Astrocyte of the spinal cord (primary cell): ENCODE data around the gene CCDC80.
"Not testable (repeated sequence)": the region's sequence is repeated elsewhere in the genome, so short reads cannot be mapped to it uniquely, and the experiment has no call there.

ENCODE experiments used
- DNase-seq: peaks from one replicate; pipeline ENCODE4 v3.0.0; 2011; ENCODE audit warnings: low read depth, low spot score
- H3K4me3 ChIP-seq: 2 replicates; pipeline ENCODE4 v1.5.1; 2011; ENCODE audit warnings: low read depth, mild to moderate bottlenecking, low read length, moderate library complexity
- CTCF ChIP-seq: IDR thresholded peaks from 2 replicates; pipeline ENCODE4 v1.5.1; 2012; ENCODE audit warnings: low read depth, mild to moderate bottlenecking, low read length, inconsistent platforms
- in situ Hi-C: cut with HindIII; loops from 2 replicates; pipeline ENCODE4 v1.10.0; 2017; ENCODE audit warnings: low sequenced_read_pairs

The CCDC80 gene

GRCh38 chr3:112675943-112676535 lies 35.1 kb upstream of the CCDC80 start:
- in situ Hi-C loops: no loop called here
- no peak overlapping the region for H3K4me3 ChIP-seq
- DNase-seq: no peak
- no peak for TF ChIP-seq CTCF

DNA sequence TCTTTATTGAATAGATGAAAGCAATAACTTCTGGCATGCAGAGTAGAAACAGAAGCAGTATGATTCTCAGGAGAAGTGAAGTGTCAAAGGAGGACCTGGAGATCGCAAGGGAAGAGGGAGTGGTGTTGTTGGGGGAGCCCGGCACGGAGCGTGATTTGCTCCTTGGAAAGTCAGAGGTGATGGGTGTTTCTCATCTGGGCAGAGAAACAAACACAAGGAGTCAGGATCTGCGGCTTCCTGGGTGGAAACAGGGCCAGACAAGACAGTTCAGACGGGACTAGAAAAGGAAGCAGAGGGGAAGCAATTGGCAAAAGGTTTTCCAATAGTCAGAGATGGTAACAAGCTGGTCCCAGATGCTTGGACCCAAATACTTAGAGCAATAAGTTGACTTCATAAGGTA lies 34.4 kb upstream of the CCDC80 start:
- TF ChIP-seq CTCF: no peak
- in situ Hi-C loops: no loop called here
- H3K4me3 ChIP-seq: no peak overlapping the region
- no peak for DNase-seq

DNA sequence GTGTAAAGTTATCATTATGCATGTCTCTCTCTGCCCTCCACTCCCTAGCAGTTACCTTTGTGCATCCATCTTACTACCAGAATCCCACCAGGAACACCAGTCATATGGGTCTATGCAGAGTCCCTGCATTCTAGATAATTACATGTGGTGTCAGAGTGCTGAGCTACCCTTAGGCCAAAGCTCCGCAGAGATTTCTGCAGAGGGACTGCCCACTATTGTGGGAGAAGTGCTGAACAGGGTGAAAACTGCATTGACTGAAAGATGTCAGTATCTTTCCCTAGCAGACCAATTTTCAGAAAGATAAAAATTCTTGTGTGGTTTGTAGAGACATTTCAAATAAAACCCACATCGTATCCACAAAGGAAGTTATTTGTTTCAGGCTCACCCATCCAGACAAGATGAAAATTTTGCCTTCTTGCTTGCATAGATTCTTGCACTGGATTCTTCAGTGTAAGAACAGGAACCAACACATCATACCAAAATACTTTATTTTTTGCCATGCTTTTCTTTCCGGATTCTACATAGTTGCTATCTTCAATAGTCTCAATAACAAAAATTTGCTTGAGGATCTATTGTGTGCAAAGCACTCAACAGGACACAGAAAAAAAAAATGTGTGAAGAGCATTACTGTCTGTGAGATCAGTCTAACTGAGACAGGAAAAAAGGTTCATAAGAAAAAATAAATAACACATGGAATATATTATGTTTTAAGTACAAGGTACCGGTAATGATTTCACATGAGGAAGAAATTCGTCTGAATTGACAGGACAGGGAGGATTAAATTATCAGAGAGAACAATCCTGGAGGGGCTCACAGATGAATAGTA lies 32.0 kb upstream of the CCDC80 start:
- no peak for TF ChIP-seq CTCF
- no peak overlapping the region for H3K4me3 ChIP-seq
- in situ Hi-C loops: no loop called here
- DNase-seq: no peak

- no peak overlapping the region for H3K4me3 ChIP-seq
- in situ Hi-C loops: no loop called here
- peak; percentile 93 for DNase-seq
- TF ChIP-seq CTCF: no peak
Measured at GRCh38 chr3:112671930-112672715, 31.2 kb upstream of the CCDC80 start.

- DNase-seq: no peak
- H3K4me3 ChIP-seq: no peak overlapping the region
- TF ChIP-seq CTCF: no peak
- in situ Hi-C loops: no loop called here
Measured at GRCh38 chr3:112670824-112671223, 29.9 kb upstream of the CCDC80 start.

- in situ Hi-C loops: no loop called here
- no peak for DNase-seq
- no peak overlapping the region for H3K4me3 ChIP-seq
- TF ChIP-seq CTCF: no peak
Measured at GRCh38 chr3:112667599-112667998, 26.7 kb upstream of the CCDC80 start.

- H3K4me3 ChIP-seq, DNase-seq, in situ Hi-C loops: not testable (repeated sequence)
Measured at GRCh38 chr3:112665009-112665408, 24.1 kb upstream of the CCDC80 start.
